K562 (cell line): ENCODE measurements around the gene TBPL2. TPM values are rescaled to one million over a fixed set of nuclear protein-coding genes. Genes with fewer than 3 reads are reported as not detected.

Experiments
- ATAC-seq: fragments of 200-7000 bp; cut with Tn5 transposase; 3 replicates; pipeline ENCODE4 v1.9.1; 2020; ENCODE audit warnings: moderate library complexity
- BruUV-seq: library from RNA; stranded (reverse); fragments of 400-500 nt; replicated peaks from 2 replicates; lab custom pipeline; 2021; lab: Mats Ljungman, UMichigan
- CTCF ChIA-PET: fragments of 300-600 bp; formaldehyde crosslinking; extraction: SDS; loops from one replicate; lab custom pipeline; 2021; ENCODE audit warnings: low intra/inter-chr PET ratio; lab: Yijun Ruan, JAX
- POLR2A ChIA-PET: fragments of 300-600, 350-650 bp; sonication (Branson Sonifier 250); formaldehyde crosslinking; extraction: SDS; loops from one replicate; lab custom pipeline; 2021; ENCODE audit warnings: antibody characterized with exemption, inconsistent platforms; lab: Yijun Ruan, JAX
- DNase-seq, 4 experiments: peaks; one replicate each; pipeline versions ENCODE4 v3.0.0 to v3.0.0-alpha.2; 2011 to 2018; ENCODE audit warnings: low spot score in 3 of 4, mixed read lengths in 3 of 4; ENCODE audit errors: extremely low read depth in 1 of 4
- FAIRE-seq: peaks from 2 replicates; lab custom pipeline; 2011; peaks lifted over from hg19 to GRCh38; lab: Jason Lieb, UNC
- H2AFZ ChIP-seq: 2 replicates; pipeline ENCODE4 v1.6.0; 2011; ENCODE audit warnings: low read depth, low read length, control low read depth, inconsistent platforms
- H3K27ac ChIP-seq: fragments of 200-600 bp; 3 replicates; pipeline ENCODE4 v1.8.0; 2011; ENCODE audit warnings: low read depth, mild to moderate bottlenecking, control low read depth, inconsistent platforms, low read length, moderate library complexity, mixed read lengths; ENCODE audit errors: extremely low read depth
- H3K27me3 ChIP-seq, 2 experiments: fragments of 300-600 bp in 1 of 2; 2 replicates in 1 of 2; 3 replicates in 1 of 2; pipeline versions ENCODE4 v1.6.0 to v1.8.0; 2011; ENCODE audit warnings: inconsistent platforms in 2 of 2, low read length in 2 of 2, mild to moderate bottlenecking in 1 of 2, mixed read lengths in 1 of 2, moderate library complexity in 1 of 2; ENCODE audit not compliant: control insufficient read depth in 2 of 2, insufficient read depth in 2 of 2
- H3K36me3 ChIP-seq: fragments of 300-600 bp; 3 replicates; pipeline ENCODE4 v1.8.0; 2011; ENCODE audit warnings: mild to moderate bottlenecking, low read length, inconsistent platforms; ENCODE audit not compliant: control insufficient read depth, insufficient read depth
- H3K4me1 ChIP-seq, 2 experiments: fragments of 200-600 bp in 1 of 2; replicated peaks in 1 of 2; 2 replicates in 1 of 2; 3 replicates in 1 of 2; pipeline versions ENCODE4 v1.5.1 to v1.8.0; 2011; ENCODE audit warnings: inconsistent platforms in 2 of 2, low read length in 2 of 2, mild to moderate bottlenecking in 1 of 2, mixed read lengths in 1 of 2, moderate library complexity in 1 of 2; ENCODE audit not compliant: control insufficient read depth in 2 of 2, insufficient read depth in 2 of 2
- H3K4me2 ChIP-seq: 2 replicates; pipeline ENCODE4 v1.6.1; 2011; ENCODE audit warnings: low read length, control low read depth, inconsistent platforms, mixed read lengths; ENCODE audit not compliant: insufficient read depth
- H3K4me3 ChIP-seq: fragments of 200-600 bp; sonication (generic), shearing (Covaris generic); 2 replicates; pipeline ENCODE4 v1.5.1; 2016; ENCODE audit warnings: control low read depth, inconsistent platforms
- H3K79me2 ChIP-seq: fragments of 200-600 bp; 3 replicates; pipeline ENCODE4 v1.8.0; 2011; ENCODE audit warnings: low read length, inconsistent platforms; ENCODE audit not compliant: control insufficient read depth, insufficient read depth
- H3K9ac ChIP-seq, 2 experiments: 2 replicates each; pipeline versions ENCODE4 v1.6.0 to v1.6.1; 2011; ENCODE audit warnings: low read depth in 2 of 2, low read length in 2 of 2, control low read depth in 1 of 2, inconsistent platforms in 1 of 2, mild to moderate bottlenecking in 1 of 2, mixed read lengths in 1 of 2; ENCODE audit not compliant: insufficient read depth in 1 of 2
- H3K9me1 ChIP-seq: one replicate; pipeline ENCODE4 v1.6.0; 2011; ENCODE audit warnings: inconsistent platforms, mild to moderate bottlenecking, low read length, moderate library complexity; ENCODE audit not compliant: control insufficient read depth, insufficient read depth
- H3K9me3 ChIP-seq: replicated peaks from 2 replicates; pipeline ENCODE4 v1.5.1; 2011; ENCODE audit warnings: low read depth, low read length, inconsistent platforms; ENCODE audit not compliant: control insufficient read depth, insufficient read depth
- H4K20me1 ChIP-seq: replicated peaks from 2 replicates; pipeline ENCODE4 v1.6.1; 2011; ENCODE audit warnings: low read length, inconsistent platforms, mixed read lengths; ENCODE audit not compliant: control insufficient read depth, insufficient read depth
- CBFA2T3 ChIP-seq: fragments of 450-650 bp; IDR thresholded peaks from 2 replicates; pipeline ENCODE4 v1.6.1; 2017
- GABPB1 ChIP-seq: sonication (generic); formaldehyde crosslinking; IDR thresholded peaks from 2 replicates; pipeline ENCODE4 v1.8.0; 2022; ENCODE audit warnings: mild to moderate bottlenecking, missing genetic modification reagents
- JUND ChIP-seq, 2 experiments: IDR thresholded peaks; 2 replicates in 1 of 2; 3 replicates in 1 of 2; pipeline ENCODE4 v1.6.1; 2011; ENCODE audit warnings: borderline replicate concordance in 2 of 2, low read depth in 2 of 2, low read length in 2 of 2, improper control_type of control experiment in 1 of 2, missing biosample characterization in 1 of 2, missing genetic modification characterization in 1 of 2, missing genetic modification reagents in 1 of 2
- NR2C1 ChIP-seq, 2 experiments: fragments of 450-650 bp; IDR thresholded peaks; 2 replicates each; pipeline ENCODE4 v1.6.1; 2017; ENCODE audit warnings: mild to moderate bottlenecking in 2 of 2, antibody characterized with exemption in 1 of 2, inconsistent platforms in 1 of 2, missing compliant biosample characterization in 1 of 2, missing genetic modification characterization in 1 of 2
- PHF8 ChIP-seq: fragments of 200-600 bp; sonication (generic); IDR thresholded peaks from 2 replicates; pipeline ENCODE4 v1.6.1; 2012; ENCODE audit warnings: mixed run types, mild to moderate bottlenecking, inconsistent platforms, low read length, moderate library complexity, borderline replicate concordance
- POLR2G ChIP-seq: fragments of 200-400 bp; formaldehyde crosslinking; IDR thresholded peaks from 2 replicates; pipeline ENCODE4 v1.6.1; 2017; ENCODE audit warnings: low read depth, mild to moderate bottlenecking, antibody characterized with exemption, low read length, moderate library complexity
- RUNX1 ChIP-seq: sonication (generic); IDR thresholded peaks from 2 replicates; pipeline ENCODE4 v1.6.1; 2016; ENCODE audit warnings: antibody characterized with exemption, low read depth
- SAFB2 ChIP-seq: fragments of 200-400 bp; formaldehyde crosslinking; IDR thresholded peaks from 2 replicates; pipeline ENCODE4 v1.6.1; 2018; ENCODE audit warnings: borderline replicate concordance, low read length, low read depth, moderate library complexity; ENCODE audit not compliant: severe bottlenecking
- STAT5A ChIP-seq: IDR thresholded peaks from 2 replicates; pipeline ENCODE4 v1.6.1; 2012; ENCODE audit warnings: low read length, inconsistent platforms, borderline replicate concordance
- TCF7 ChIP-seq: sonication (generic); IDR thresholded peaks from 2 replicates; pipeline ENCODE4 v1.6.1; 2016; ENCODE audit warnings: antibody characterized with exemption, borderline replicate concordance
- TSC22D4 ChIP-seq: fragments of 450-650 bp; IDR thresholded peaks from 2 replicates; pipeline ENCODE4 v1.6.1; 2016; ENCODE audit warnings: missing genetic modification characterization, missing biosample characterization, control low read depth
- ZNF384 ChIP-seq: IDR thresholded peaks from 2 replicates; pipeline ENCODE4 v1.6.1; 2012; ENCODE audit warnings: low read depth, low read length, improper control_type of control experiment
- ZSCAN29 ChIP-seq: fragments of 450-650 bp; IDR thresholded peaks from 2 replicates; pipeline ENCODE4 v1.6.1; 2017
- ZZZ3 ChIP-seq: fragments of 450-650 bp; IDR thresholded peaks from 2 replicates; pipeline ENCODE4 v1.6.1; 2016; ENCODE audit warnings: antibody characterized with exemption, mild to moderate bottlenecking, moderate library complexity
- WGBS: fragments of 100-300 bp; shearing (Covaris generic); methylation state at CpG from one replicate; pipeline ENCODE4 v1.1.6; 2016; ENCODE audit warnings: low coverage, mixed read lengths; ENCODE audit not compliant: insufficient coverage; ENCODE audit errors: missing lambda C conversion rate; 5-methylcytosine and 5-hydroxymethylcytosine counted together
- in situ Hi-C: fragments of 300-500 bp; cut with MboI; formaldehyde crosslinking; loops from 4 replicates; pipeline ENCODE4 v1.15.0; 2018; ENCODE audit warnings: inconsistent platforms, mixed read lengths
- intact Hi-C: fragments of 100-400 bp; cut with micrococcal nuclease; formaldehyde crosslinking; loops from 2 replicates; pipeline ENCODE4 v1.14.2; 2022
- polyA plus RNA-seq, 8 experiments: library from polyadenylated mRNA; depleted of rRNA in 4 of 8; stranded (reverse) in 5 of 8; unstranded in 3 of 8; fragments of >200 nt; fragmentation: Nextera tagmentation in 2 of 8; fragmentation: Illumina TruSeq in 1 of 8; extraction: Ambion mirVana in 2 of 8; extraction: Trizol in 1 of 8; gene quantifications; 2 replicates each; pipeline versions ENCODE4 v1.2.1 to v1.2.3, GENCODE V29; 2011 to 2014; ENCODE audit warnings: inconsistent platforms in 1 of 8, missing spikeins in 1 of 8
- total RNA-seq, 7 experiments: library from RNA; depleted of rRNA in 6 of 7; stranded (reverse); fragments of >200 nt in 6 of 7; fragmentation: Illumina TruSeq in 2 of 7; extraction: Trizol in 2 of 7; gene quantifications; 2 replicates each; pipeline versions ENCODE4 v1.2.1 to v1.2.3, GENCODE V29; 2011 to 2021; ENCODE audit warnings: low replicate concordance in 1 of 7

The TBPL2 gene
- total and polyA plus RNA-seq, 9 of the 15 experiments (the other 6 are each of a cell fraction or from before 2014, with no cell fraction given): not detected

GRCh38 chr14:55419663-55420062 lies 20.8 kb downstream of the TBPL2 start:
- POLR2A ChIA-PET: no interaction called here
- Histone ChIP-seq H3K27me3 (no peaks in the 10 kb centered on the region), H3K79me2 (no peaks in the 10 kb centered on the region), H3K4me3 (no peak overlapping the region), H3K4me2 (no peak overlapping the region), H3K4me1 (peaks cover 3 to 11% of the 10 kb centered on the region in 2 experiments; a peak in 3 of 5 replicates), H3K27ac (no peak overlapping the region), H3K9me1 (no peaks in the 10 kb centered on the region), H3K9me3 (no peaks in the 10 kb centered on the region), H4K20me1 (no peaks in the 10 kb centered on the region), H3K36me3 (no peaks in the 10 kb centered on the region), H3K9ac (no peak overlapping the region), H2AFZ (no peak overlapping the region)
- no TSS peak for BruUV-seq
- WGBS: 17% methylated on average over 1 of the region's 1 CpG
- intact Hi-C loops (loop anchor here (5.0 to 10.0 kb wide), 2 partner anchors 45 to 147 kb away; partner anchors contain the start of gene FBXO34), in situ Hi-C loops (no loop called here)
- FAIRE-seq (no peak), DNase-seq (no peak), ATAC-seq (no peak)
- TF ChIP-seq PHF8: no peak
- CTCF ChIA-PET: no interaction called here

GRCh38 chr14:55418411-55418810 lies 22.0 kb downstream of the TBPL2 start:
- BruUV-seq: no TSS peak
- no peak overlapping the region for H3K27ac ChIP-seq
- H3K9me1 ChIP-seq: no peaks in the 10 kb centered on the region
- intact Hi-C loops: loop anchor here (5.0 kb wide), 1 partner anchor 146 kb away; the partner anchor contains the start of gene FBXO34
- H4K20me1 ChIP-seq: no peaks in the 10 kb centered on the region
- H2AFZ ChIP-seq: 0 out of 2 replicates have a peak overlapping the region, but pooled peaks have one; percentile 37
- ATAC-seq (no peak), DNase-seq (peak in 1 of 4 experiments; percentile 28), FAIRE-seq (peak; percentile 63)
- 7% methylated on average over 6 of the region's 6 CpGs for WGBS
- ChIA-PET CTCF (no interaction called here), POLR2A (no interaction called here)
- H3K9me3 ChIP-seq: no peaks in the 10 kb centered on the region
- in situ Hi-C loops: no loop called here
- H3K9ac ChIP-seq: no peak overlapping the region
- peaks cover 3 to 11% of the 10 kb centered on the region in 2 experiments; a peak in 3 of 5 replicates for H3K4me1 ChIP-seq
- H3K27me3 ChIP-seq: no peaks in the 10 kb centered on the region
- no peak overlapping the region for H3K4me3 ChIP-seq
- H3K36me3 ChIP-seq: no peaks in the 10 kb centered on the region
- TF ChIP-seq TCF7: no peak
- TF ChIP-seq JUND (IDR thresholded peaks at IDR 0.05; ENCODE audit: borderline replicate concordance, low read depth, low read length): no peak
- TF ChIP-seq JUND (tag; IDR thresholded peaks at IDR 0.05; ENCODE audit: borderline replicate concordance, low read depth, low read length): no peak
- 0 out of 2 replicates have a peak, but pooled peaks have one; percentile 33 for TF ChIP-seq STAT5A
- no peak for TF ChIP-seq SAFB2
- TF ChIP-seq TSC22D4 (tag): no peak
- 0 out of 2 replicates have a peak, but pooled peaks have one; percentile 19 for TF ChIP-seq NR2C1 (IDR thresholded peaks at IDR 0.05)
- TF ChIP-seq NR2C1 (tag; IDR thresholded peaks at IDR 0.05): no peak
- TF ChIP-seq ZSCAN29: no peak
- no peak for TF ChIP-seq ZNF384
- no peak for TF ChIP-seq GABPB1 (CRISPR knock-in tag)
- 0 out of 2 replicates have a peak, but pooled peaks have one; percentile 11 for TF ChIP-seq CBFA2T3
- no peak for TF ChIP-seq RUNX1
- no peak for TF ChIP-seq POLR2G
- no peak for TF ChIP-seq ZZZ3
- H3K4me2 ChIP-seq: peak overlapping the region; percentile 36
- no peaks in the 10 kb centered on the region for H3K79me2 ChIP-seq
